GM18907 (cell line): ENCODE data around the gene ARF1.
A peak's percentile ranks its signal among the peaks of the same experiment; 100 is the strongest.
"Not testable (repeated sequence)": the region's sequence is repeated elsewhere in the genome, so short reads cannot be mapped to it uniquely, and the experiment has no call there.

Experiments
- ATAC-seq: cut with Tn5 transposase; IDR thresholded peaks from one replicate; pipeline ENCODE4 v1.9.1; 2021; ENCODE audit warnings: mild to moderate bottlenecking, moderate library complexity; ENCODE audit not compliant: unreplicated experiment

The ARF1 gene

DNA sequence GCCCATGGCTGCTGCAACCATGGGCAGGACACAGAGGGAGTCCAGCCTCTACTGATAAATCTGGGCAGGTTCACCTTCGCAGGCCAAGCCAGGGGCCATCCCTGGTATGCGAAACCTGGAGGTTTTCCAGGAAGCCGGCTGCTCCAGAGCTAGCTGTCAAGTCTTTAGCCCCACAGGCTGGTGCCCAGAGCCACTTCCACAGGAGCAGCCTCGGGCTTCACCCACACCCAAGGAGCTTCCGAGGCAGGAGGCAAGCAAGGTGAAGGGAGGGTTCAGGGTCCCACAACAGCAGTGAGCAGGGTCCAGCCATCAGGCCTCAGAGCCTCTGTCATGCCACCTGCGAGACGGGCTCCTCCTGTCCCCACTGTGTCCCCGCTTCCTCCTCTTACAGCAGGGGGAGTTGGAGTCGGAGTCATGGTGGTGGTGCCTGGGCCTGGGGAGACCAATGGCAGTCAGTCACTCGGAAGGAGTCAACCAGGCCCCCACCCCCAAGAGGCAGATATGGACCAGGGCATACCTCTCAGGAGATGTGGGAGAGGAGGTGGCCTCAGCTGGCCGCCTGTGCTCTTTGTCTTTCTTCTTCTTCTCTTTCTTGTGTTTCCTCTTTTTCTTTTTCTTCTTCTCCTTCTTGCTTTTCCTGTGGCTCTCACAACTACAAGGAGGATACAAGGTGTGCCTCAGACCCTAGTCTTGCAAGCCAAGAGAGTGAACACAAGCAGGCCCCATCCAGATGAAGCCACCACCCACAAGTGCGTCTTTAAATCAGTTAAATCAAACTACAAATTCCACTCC lies 18.5 kb downstream of the ARF1 start:
- no peak for ATAC-seq

DNA sequence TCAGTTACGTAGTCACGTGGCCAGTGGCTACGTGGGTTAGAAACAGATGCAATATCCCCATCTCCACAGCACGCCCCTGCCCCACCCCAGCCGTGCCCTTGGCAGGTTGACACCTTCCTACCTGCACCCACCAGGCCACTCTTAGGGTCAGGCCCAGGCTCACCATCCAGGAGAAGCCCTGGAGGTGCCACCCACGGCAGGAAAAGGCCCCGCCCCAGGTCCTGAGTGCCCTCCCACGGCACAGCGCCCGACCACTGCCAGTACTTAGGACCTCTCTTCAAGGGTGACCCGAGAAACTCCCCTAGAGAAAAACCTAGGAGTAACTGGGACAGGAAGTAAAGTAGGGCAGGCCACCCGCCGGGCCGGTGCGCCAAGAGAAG lies 19.1 kb downstream of the ARF1 start:
- no peak for ATAC-seq

DNA sequence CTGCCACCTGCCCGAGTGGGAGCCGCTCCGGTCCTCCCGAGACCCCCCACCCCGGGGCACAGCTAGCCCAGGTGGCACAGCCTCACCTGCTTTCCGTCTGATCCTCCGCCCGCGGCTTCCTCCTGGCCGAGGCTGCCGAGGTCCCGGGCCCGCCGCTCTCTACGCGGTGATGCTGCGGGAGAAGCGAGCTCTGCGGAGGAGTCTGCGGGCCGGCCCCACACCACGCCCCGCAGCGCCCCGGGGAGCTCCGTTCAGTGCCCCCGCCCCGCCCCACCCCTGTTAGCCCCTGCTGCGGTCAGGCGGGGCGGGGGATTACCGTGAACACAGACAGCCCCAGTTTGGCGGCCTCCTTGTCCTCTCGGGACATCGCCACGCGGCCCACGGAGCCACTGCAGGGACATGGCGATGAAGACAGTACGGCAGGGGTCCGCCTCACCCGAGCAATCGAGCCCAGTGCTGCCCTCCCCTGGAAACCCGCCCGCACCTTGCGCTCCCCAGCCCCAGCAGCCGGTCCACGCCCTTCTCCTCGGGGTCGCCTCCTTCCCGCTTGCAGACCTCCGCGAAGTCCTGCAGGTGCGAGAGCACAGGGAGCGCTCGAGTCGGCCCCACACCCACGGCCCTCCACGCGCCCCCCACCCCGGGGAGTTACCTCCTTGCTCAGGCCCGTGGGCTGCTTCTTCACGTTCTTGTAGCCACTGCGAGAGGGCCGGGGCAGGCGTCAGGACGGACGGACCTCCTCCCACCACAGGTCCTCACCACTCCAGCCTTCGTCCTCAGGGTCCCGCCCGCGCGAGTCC lies 19.7 kb downstream of the ARF1 start:
- ATAC-seq = peak; percentile 21

DNA sequence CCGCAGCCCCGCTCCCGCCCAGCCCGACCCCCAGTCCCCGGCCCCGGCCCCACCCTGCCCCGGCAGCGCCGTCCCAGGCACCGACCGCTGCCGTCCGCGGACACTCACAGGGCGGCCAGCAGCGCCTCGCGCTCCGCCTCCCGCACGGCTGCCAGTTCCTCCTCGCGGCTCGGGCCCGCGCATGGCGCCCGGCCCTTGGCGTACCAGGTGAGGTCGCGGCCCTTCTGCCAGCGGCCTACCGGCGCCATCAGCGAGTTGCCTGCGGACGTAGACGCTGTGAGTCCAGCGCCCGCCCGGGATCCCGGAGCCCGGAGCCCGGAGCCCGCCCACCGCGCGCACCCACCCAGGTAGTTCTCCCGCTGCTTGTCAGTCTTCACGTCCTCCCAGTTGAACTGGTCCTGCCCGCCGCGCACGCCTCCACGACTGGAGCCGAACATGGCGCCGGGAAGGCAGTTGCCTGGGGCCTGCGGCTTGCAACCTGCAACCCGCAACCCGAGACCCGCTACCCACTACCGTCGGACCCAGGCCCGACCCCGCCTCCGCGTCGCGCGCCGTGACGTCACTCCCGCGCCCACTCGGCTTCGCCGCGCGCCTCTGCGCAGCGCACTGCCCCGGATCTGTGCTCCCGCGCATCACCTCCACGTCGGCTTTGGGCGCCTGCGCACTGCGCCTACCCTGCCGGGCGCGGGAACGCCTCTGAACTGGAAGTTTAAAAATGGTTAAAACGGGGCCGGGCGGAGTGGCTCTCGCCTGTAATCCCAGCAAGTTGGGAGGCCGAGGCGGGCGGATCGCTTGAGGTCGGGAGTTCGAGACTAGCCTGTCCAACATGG lies 20.5 kb downstream of the ARF1 start, which contains the start of gene C1orf35:
C1orf35 (minus strand) TSS at position 535 of the 830 bp plus-strand sequence; CDS start at position 437, 98 bp downstream.
- peak; percentile 69 for ATAC-seq

DNA sequence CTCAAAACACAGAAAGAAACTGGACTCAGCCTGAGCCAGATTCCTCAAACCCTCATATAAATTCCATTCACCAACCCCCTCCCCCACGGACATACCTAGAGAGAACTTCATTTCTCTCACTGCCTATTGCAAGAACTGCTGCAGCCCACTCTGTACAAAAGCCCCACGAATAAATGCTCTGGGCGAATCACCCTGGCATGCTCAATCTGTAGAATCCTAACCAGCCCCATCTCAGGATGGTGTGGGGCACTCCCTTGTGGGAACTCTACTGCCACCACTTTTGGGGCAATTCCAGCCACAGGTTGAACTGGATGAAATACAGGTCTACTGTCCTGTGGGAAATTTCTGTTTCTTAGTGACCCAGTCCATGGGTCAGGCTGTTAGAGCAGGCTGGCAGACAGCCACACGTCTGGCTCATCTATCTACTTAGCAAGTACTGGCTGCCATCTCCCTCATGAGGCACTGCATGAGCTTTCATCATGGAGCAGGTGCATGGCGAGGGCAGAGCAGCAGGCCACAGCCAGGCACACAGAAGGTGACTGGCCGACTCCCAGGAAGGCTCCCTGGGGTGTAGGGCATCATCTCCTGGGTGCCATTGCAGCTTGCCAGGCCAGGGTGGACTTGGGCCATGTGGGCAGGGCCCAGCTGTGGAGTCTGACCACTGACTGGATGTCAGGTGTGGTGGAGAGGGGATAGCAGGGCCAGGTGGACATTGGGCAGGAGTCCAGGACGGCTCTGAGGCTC lies 22.2 kb downstream of the ARF1 start:
- ATAC-seq = no peak

DNA sequence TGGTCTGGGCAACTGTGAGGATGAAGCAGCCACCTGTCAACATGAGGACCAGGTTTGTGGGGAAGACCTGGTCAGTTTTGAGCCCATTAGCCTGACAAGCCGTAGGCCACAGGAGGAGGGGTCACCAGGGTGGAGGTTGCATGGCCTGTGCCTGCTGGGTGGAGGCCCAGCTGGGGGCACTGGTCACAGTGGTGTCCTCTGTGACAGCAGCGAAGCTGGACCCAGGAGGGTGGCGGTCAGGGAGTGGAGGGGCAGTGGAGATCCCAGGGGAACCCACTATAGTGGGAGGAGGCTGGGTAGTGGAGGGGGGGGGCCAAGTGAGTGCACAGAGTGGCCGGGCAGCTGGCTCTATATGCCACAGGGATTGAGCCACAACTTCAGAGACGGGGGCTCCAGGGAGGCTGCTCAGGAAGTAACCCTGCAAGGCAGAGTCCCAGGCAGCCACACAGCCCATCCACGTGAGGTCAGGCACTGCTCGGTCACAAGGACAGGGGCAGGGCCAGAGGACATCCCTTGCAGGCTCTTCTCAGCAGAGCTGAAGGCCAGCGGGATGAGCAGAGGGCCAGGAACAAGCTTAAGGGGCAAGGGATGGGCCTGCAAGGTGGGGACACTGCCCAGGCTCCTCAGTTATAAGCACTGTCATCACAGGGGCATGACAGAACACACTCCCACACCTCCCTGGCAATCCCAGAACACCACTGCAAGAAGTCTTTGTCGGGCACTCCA lies 22.9 kb downstream of the ARF1 start:
- ATAC-seq = no peak

DNA sequence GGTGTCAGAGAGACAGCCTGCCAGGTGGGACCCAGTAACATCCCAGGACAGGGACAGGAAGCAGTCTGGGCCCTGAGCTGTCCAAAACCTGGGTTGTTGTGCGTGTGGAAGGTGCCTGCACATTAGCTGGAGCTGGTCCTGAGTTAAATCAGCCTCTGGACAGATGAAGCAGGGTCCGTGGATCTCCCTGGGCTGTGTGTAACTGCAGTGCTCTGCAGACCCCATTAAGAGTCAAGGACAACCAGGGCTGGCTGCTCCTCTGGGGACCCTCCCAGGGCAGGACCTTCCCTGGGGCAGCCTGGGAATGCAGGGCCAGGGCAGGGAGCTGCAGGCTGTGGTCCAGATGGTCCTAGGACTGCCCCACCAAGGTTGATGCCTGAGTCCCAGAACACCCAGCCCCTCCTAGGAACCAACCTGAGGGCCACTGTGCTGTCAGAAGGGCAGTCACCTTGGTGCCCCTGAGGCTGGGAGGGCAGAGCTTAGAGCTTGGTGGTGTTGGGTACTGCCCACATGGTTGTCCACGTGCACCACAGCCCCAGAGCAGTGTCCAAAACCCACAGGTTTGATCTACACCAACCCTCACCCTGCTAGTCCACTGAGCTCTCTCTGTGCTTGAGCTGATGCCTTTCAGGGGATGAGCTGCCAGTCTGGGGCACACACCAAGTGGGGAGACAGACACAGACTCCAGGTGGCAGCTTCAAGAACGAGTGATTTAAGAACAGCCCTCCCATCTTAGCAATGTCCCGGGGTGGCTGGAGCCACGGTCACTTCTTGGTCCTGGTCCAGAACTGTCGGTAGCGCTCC lies 23.7 kb downstream of the ARF1 start:
- no peak for ATAC-seq

DNA sequence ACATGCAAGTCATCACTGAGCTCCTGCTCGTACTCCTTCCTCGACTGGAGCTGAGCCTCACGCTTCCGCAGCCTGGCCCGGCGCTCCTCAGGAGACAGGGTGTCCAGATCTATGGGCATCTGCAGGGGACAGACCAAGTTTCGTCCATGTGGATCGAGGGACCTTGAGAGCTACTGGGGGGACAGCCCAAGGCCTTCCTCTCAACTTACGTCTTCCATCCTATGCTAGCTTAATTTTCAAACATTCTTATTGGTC lies 24.2 kb downstream of the ARF1 start:
- no peak for ATAC-seq

DNA sequence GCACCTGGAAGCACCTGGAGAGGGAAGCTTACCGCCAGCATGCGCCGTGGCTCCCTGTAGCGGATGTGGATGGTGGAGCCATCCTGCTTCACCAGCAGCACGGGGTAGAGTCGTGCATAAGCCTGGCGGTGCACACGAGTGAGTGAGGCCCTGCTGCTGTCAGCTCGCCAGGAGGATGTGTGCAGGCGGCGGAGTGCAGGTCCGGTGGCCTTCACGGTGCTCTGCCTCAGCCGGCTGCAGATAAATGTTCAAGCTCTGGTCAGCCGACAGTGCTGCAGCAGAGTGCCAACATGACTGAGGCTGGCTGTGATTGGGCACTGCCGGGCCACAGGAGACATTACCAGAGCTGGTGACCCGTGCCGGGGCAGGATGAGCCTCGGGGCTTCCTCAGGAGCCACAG lies 25.1 kb downstream of the ARF1 start:
- ATAC-seq = no peak

DNA sequence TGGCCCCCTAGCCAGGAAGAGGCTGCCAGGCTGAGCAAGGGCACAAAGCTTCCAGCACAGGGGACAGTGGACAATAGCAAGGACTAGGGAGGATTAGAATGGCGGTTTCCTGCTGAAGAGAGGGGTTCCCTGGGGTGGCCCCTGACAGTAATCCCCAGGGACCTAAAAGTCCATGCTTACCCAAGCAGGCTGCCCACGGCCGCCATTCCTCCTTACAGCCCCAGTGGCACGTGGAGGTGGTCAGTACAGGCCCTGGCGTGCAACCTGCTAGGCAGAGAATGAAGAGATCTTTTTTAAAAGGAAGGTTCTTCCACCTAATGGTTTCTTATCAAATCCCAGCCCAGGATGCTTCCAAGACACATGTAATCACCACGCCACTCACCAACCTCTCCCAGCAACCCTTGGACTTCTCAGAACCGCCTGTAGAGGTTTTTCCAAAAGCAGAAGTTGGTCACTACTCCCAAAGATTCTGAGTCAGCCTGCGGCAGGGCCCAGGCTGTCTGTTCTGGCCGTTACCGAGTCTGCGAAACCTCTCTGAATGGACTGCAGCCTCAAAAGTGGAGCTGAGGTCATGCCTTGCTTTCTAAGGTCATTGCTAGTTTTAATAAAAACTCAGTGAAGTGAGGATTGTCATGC lies 25.7 kb downstream of the ARF1 start:
- ATAC-seq = no peak

DNA sequence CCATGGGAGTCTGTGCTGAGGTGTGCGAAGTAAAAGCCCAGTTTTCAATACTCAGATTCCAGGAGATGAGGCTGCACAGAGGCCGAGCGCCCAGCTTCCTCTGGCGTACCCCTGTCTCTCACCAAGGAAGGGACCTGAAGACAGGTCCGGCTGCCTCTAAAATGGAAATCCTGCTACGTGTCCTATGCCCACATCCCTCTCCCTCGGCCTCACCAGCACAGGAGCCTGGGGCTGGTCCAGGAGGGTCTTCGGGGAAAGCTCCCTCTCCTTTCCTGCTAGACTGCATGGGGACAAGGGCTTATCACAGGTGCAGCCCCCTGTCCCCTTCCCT lies 26.2 kb downstream of the ARF1 start:
- ATAC-seq = no peak

DNA sequence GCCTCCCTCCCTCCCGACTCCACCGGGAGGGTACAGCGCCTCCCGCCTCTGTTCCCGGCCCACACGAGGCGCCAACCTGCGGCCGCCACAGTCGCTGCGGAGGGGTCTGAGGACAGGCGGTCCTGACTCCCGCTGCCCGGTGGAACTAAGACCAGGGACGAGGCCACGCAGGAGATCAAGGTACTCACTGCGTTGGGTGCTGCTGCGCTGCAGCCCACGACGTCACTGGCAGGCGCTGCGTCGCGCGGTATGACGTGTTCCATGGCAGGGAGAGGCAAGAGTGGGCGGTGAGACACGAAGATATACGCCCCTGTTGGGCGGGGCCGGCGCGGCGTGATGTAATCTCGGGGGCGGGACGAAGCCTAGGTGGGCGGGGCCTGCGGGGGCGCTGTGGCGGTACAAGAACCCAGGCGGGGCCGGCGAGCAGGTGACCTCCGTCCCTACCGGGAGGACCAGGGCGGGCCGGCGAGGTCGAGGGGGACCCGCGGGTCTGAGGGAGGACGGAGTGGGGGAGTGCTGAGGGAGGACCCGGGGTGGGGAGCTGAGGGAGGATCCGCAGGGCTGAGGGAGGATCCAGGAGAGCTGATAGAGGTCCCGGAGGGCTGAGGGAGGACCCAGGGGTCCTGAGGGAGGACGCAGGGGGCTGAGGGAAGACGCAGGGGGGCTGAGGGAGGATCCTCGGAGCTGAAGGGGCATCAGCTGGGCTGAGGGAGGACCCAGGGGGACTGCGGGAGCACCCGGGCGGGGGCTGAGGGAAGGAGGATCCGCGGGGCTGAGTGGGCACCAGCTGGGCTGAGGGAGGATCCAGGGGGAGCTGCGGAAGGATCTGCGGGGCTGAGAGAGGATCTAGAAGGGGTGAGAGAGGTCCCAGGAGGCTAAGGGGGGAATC lies 26.8 kb downstream of the ARF1 start, which contains the start of gene MRPL55:
MRPL55 (minus strand) TSS at position 227 of the 889 bp plus-strand sequence. CDS start 1,039 bp downstream, outside the sequence.
- peak; percentile 91 for ATAC-seq

DNA sequence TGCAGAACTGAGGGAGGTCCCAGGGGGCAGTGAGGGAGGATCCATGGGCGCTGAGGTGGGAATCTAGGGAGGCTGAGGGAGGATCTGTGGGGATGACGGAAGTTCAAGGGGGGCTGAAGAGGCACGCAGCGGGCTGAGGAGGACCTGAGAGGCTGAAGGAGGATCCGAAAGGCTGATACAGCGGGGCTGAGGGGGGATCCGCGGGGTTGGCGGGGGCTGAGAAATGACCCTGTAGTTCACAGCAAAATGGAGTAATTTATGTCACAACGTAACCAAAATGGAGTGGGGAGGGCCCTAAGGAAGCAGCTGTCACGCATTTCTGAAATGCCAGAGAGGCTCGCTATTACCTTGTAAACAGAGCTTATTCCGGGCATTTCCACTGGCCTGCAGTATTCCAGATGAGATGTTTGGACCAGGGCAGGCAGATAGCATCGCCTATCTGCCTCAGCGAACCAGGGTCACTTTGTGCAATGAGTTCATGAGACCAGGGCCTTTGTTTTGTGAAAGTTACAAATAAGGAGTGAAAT lies 27.5 kb downstream of the ARF1 start:
- no peak for ATAC-seq

DNA sequence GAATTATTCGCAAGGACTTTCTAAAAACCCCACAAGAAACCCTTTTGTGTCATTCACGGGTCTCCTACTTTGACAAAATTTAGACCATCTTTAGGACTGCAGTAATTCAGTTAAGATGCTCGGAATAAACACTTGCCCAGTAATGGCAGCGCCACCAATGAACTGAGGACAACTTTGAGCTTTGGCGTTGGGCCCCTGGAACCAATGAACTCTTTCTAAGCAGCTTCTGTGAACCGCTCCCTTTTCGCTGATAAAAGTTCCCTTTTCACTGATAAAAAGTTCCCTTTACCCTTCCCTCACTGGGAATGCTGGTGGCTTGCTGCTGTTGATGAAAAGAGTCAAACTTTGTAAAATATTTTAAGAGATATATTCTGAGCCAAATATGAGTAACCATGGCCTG lies 28.0 kb downstream of the ARF1 start:
- no peak for ATAC-seq

DNA sequence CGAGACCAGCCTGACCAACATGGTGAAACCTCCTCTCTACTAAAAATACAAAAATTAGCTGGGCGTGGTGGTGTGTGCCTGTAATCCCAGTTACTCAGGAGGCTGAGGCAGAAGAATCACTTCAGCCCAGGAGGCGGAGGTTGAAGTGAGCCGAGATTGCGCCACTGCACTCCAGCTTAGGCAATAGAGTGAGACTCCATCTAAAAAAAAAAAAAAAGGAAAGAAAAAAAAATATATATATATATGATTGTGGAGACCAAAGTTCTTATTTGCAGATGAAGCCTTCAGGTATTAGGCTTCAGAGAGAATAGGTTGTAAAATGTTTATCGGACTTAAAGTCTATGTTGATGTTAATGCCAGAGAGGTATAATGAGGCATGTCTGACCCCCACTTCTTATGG lies 28.8 kb downstream of the ARF1 start:
- ATAC-seq = not testable (repeated sequence)

DNA sequence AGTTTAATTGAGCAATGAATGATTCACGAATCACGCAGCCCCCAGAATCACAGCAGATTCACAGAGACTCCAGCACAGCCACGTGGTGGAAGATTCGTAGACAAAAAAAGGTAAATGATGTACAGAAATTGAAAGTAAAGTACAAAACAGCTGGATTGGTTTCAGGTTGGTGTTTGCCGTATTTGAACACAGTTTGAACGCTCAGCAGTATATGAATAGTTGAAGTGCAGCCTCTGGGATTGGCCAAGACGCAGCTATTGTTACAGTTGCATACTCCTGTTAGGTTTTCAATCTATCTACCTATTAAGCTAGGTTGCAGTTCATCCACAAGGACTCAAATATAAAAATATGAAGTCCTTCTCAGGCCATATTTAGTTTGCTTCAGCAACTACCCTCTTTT lies 29.7 kb downstream of the ARF1 start:
- no peak for ATAC-seq

DNA sequence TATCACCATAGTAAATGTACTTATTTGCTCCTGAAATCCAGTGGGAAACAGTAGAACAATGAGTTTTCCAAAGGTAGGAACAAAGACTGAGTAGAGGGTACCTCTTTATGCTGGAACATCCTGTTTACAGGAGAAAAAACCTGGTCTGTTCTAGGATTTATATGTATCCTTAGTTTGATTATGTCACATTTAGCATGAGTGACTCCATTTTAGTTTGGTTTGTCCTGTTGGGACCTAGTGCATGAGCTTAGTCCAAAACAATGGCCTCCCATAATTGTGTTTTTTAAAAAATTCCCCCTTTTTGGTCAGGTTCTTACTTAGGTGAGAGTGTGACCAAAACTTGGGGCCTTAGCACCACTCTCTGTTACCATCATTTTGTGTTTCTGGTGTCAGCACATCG lies 30.1 kb downstream of the ARF1 start:
- no peak for ATAC-seq

DNA sequence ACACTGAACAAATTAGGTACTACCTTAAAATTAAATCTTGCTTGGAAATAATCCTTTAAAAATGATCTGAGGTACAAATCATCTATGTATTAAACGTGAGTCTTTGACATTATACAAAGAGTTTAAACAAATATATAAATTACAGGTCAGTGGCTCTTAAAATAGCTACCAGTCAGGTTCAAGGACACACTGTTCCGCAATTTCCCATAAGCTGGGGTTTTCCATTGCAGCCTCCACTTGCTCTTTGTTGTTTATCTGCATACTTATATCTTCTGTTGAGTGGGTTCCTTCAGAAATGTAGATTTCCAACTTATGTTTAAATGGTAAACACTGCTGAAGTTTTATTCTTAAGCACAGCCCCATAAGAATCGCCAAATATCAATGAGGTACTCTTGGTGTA lies 32.3 kb downstream of the ARF1 start:
- ATAC-seq = no peak
